Measurements from ENCODE around the gene ASAH2. TPM values are rescaled to one million over a fixed set of nuclear protein-coding genes. Genes with fewer than 3 reads are reported as not detected.

Gene ASAH2
- total and polyA plus RNA-seq, 2 of the 13 experiments (the other 11 are each of a cell fraction or from before 2014, with no cell fraction given): 16.0 to 17.9 TPM

- H4K20me1 ChIP-seq (ENCODE audit: insufficient read depth, low read length): no peaks in the 10 kb centered on the region
- intact Hi-C loops (cut with micrococcal nuclease; ENCODE audit: unreplicated experiment) (loop anchor here (2.0 to 5.0 kb wide), 3 partner anchors 50 to 632 kb away; partner anchors contain the start of genes PARG and TIMM23B), in situ Hi-C loops (cut with HindIII; ENCODE audit: extremely low pct_ligation_motif_present, low pct_unique_long_range_greater_than_20kb) (loop anchor here (25.0 kb wide), 1 partner anchor 637 kb away; no protein-coding TSS in a partner anchor)
- WGBS (ENCODE audit: low lambda C conversion rate): 44% methylated on average over 6 of the region's 6 CpGs
- ATAC-seq (peak; percentile 93), DNase-seq (ENCODE audit: low spot score) (peak; percentile 77), FAIRE-seq (peak; percentile 86)
- H3K36me3 ChIP-seq (replicated peaks in 1 of 2; ENCODE audit: control insufficient read depth in 1 of 2, insufficient read depth in 2 of 2, low read length in 2 of 2): no peaks in the 10 kb centered on the region
- no peak overlapping the region for H2AFZ ChIP-seq (ENCODE audit: low read length)
- no peaks in the 10 kb centered on the region for H3K27me3 ChIP-seq (ENCODE audit: control insufficient read depth in 1 of 2, insufficient read depth in 2 of 2, low read length in 2 of 2)
- no TSS peak for BruUV-seq (replicated peaks)
- H3K79me2 ChIP-seq (ENCODE audit: insufficient read depth, low read length): no peaks in the 10 kb centered on the region
- no peak overlapping the region for H3K4me2 ChIP-seq (ENCODE audit: low read depth, low read length)
- no peaks in the 10 kb centered on the region for H3K9me3 ChIP-seq (ENCODE audit: low read length)
- no peak overlapping the region for H3K27ac ChIP-seq (ENCODE audit: extremely low read length, insufficient read depth, low read length)
- POLR2A ChIA-PET: interaction anchor here (1.1 kb wide), 1 partner anchor 10 kb away, joined by 4 read pairs; no protein-coding TSS in a partner anchor
- H3K4me3 ChIP-seq (replicated peaks in 1 of 3; ENCODE audit: insufficient read depth in 1 of 3, low read depth in 2 of 3, low read length in 3 of 3): no peak overlapping the region
- CTCF ChIA-PET (ENCODE audit: low intra/inter-chr PET ratio, low total read pairs): interaction anchor here (0.9 to 1.6 kb wide), 2 partner anchors 51 to 631 kb away, joined by 3 to 7 read pairs; no protein-coding TSS in a partner anchor
- H3K9ac ChIP-seq (ENCODE audit: insufficient read depth, low read depth, low read length): no peak overlapping the region
- H3K4me1 ChIP-seq (ENCODE audit: insufficient read depth, low read length): peaks cover 46% of the 10 kb centered on the region
- TF ChIP-seq ZNF446 (CRISPR knock-in tag; IDR thresholded peaks at IDR 0.05): no peak
- TF ChIP-seq STAG1 (CRISPR knock-in tag; IDR thresholded peaks at IDR 0.05): peak; percentile 89
- TF ChIP-seq, protein P1, sequence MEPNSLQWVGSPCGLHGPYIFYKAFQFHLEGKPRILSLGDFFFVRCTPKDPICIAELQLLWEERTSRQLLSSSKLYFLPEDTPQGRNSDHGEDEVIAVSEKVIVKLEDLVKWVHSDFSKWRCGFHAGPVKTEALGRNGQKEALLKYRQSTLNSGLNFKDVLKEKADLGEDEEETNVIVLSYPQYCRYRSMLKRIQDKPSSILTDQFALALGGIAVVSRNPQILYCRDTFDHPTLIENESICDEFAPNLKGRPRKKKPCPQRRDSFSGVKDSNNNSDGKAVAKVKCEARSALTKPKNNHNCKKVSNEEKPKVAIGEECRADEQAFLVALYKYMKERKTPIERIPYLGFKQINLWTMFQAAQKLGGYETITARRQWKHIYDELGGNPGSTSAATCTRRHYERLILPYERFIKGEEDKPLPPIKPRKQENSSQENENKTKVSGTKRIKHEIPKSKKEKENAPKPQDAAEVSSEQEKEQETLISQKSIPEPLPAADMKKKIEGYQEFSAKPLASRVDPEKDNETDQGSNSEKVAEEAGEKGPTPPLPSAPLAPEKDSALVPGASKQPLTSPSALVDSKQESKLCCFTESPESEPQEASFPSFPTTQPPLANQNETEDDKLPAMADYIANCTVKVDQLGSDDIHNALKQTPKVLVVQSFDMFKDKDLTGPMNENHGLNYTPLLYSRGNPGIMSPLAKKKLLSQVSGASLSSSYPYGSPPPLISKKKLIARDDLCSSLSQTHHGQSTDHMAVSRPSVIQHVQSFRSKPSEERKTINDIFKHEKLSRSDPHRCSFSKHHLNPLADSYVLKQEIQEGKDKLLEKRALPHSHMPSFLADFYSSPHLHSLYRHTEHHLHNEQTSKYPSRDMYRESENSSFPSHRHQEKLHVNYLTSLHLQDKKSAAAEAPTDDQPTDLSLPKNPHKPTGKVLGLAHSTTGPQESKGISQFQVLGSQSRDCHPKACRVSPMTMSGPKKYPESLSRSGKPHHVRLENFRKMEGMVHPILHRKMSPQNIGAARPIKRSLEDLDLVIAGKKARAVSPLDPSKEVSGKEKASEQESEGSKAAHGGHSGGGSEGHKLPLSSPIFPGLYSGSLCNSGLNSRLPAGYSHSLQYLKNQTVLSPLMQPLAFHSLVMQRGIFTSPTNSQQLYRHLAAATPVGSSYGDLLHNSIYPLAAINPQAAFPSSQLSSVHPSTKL (CRISPR knock-in tag; IDR thresholded peaks at IDR 0.05): 0 out of 2 replicates have a peak, but pooled peaks have one; percentile 30
- peak; percentile 76 for TF ChIP-seq RAD21 (CRISPR knock-in tag; IDR thresholded peaks at IDR 0.05)
- peak; percentile 26; the same call in 1 of the 2 replicates for TF ChIP-seq FOSL2 (CRISPR knock-in tag; IDR thresholded peaks at IDR 0.05)
- TF ChIP-seq TEAD3 (CRISPR knock-in tag; optimal IDR thresholded peaks at IDR 0.05; ENCODE audit: borderline replicate concordance): peak; percentile 59
- peak; percentile 87 for TF ChIP-seq SMC3 (IDR thresholded peaks at IDR 0.05; ENCODE audit: low read length)
- 0 out of 2 replicates have a peak, but pooled peaks have one; percentile 23 for TF ChIP-seq YEATS2 (CRISPR knock-in tag; IDR thresholded peaks at IDR 0.05; ENCODE audit: borderline replicate concordance)
- no peak for TF ChIP-seq ZFP41 (CRISPR knock-in tag; IDR thresholded peaks at IDR 0.05; ENCODE audit: borderline replicate concordance)
- TF ChIP-seq, protein P2, sequence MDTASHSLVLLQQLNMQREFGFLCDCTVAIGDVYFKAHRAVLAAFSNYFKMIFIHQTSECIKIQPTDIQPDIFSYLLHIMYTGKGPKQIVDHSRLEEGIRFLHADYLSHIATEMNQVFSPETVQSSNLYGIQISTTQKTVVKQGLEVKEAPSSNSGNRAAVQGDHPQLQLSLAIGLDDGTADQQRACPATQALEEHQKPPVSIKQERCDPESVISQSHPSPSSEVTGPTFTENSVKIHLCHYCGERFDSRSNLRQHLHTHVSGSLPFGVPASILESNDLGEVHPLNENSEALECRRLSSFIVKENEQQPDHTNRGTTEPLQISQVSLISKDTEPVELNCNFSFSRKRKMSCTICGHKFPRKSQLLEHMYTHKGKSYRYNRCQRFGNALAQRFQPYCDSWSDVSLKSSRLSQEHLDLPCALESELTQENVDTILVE (CRISPR knock-in tag; IDR thresholded peaks at IDR 0.05): 0 out of 2 replicates have a peak, but pooled peaks have one; percentile 28
- TF ChIP-seq, protein P3, sequence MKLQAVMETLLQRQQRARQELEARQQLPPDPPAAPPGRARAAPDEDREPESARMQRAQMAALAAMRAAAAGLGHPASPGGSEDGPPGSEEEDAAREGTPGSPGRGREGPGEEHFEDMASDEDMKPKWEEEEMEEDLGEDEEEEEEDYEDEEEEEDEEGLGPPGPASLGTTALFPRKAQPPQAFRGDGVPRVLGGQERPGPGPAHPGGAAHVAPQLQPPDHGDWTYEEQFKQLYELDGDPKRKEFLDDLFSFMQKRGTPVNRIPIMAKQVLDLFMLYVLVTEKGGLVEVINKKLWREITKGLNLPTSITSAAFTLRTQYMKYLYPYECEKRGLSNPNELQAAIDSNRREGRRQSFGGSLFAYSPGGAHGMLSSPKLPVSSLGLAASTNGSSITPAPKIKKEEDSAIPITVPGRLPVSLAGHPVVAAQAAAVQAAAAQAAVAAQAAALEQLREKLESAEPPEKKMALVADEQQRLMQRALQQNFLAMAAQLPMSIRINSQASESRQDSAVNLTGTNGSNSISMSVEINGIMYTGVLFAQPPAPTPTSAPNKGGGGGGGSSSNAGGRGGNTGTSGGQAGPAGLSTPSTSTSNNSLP (IDR thresholded peaks at IDR 0.05; ENCODE audit: low read depth, low read length): 0 out of 2 replicates have a peak, but pooled peaks have one; percentile 35
- TF ChIP-seq FOXA3 (CRISPR knock-in tag; IDR thresholded peaks at IDR 0.05): peak; percentile 22; the same call in 1 of the 2 replicates
- TF ChIP-seq ZMYM4 (CRISPR knock-in tag; IDR thresholded peaks at IDR 0.05): 0 out of 2 replicates have a peak, but pooled peaks have one; percentile 16
- TF ChIP-seq, protein P4, sequence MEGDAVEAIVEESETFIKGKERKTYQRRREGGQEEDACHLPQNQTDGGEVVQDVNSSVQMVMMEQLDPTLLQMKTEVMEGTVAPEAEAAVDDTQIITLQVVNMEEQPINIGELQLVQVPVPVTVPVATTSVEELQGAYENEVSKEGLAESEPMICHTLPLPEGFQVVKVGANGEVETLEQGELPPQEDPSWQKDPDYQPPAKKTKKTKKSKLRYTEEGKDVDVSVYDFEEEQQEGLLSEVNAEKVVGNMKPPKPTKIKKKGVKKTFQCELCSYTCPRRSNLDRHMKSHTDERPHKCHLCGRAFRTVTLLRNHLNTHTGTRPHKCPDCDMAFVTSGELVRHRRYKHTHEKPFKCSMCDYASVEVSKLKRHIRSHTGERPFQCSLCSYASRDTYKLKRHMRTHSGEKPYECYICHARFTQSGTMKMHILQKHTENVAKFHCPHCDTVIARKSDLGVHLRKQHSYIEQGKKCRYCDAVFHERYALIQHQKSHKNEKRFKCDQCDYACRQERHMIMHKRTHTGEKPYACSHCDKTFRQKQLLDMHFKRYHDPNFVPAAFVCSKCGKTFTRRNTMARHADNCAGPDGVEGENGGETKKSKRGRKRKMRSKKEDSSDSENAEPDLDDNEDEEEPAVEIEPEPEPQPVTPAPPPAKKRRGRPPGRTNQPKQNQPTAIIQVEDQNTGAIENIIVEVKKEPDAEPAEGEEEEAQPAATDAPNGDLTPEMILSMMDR (CRISPR knock-in tag; IDR thresholded peaks at IDR 0.05): peak; percentile 89
- 0 out of 2 replicates have a peak, but pooled peaks have one; percentile 24 for TF ChIP-seq SAP130 (CRISPR knock-in tag; IDR thresholded peaks at IDR 0.05; ENCODE audit: low read depth)
Measured at GRCh38 chr10:50224330-50224952, 26.9 kb downstream of the ASAH2 start.

All from HepG2 (cell line).